HS-27A (cell line): ENCODE results near the gene NOS1AP.
A peak's percentile ranks its signal among the peaks of the same experiment; 100 is the strongest.
"Not testable (repeated sequence)": the region's sequence is repeated elsewhere in the genome, so short reads cannot be mapped to it uniquely, and the experiment has no call there.

Experiments
- DNase-seq: peaks from one replicate; pipeline ENCODE4 v3.0.0-alpha.2; 2012; ENCODE audit warnings: low read depth, missing footprints

NOS1AP gene

DNA sequence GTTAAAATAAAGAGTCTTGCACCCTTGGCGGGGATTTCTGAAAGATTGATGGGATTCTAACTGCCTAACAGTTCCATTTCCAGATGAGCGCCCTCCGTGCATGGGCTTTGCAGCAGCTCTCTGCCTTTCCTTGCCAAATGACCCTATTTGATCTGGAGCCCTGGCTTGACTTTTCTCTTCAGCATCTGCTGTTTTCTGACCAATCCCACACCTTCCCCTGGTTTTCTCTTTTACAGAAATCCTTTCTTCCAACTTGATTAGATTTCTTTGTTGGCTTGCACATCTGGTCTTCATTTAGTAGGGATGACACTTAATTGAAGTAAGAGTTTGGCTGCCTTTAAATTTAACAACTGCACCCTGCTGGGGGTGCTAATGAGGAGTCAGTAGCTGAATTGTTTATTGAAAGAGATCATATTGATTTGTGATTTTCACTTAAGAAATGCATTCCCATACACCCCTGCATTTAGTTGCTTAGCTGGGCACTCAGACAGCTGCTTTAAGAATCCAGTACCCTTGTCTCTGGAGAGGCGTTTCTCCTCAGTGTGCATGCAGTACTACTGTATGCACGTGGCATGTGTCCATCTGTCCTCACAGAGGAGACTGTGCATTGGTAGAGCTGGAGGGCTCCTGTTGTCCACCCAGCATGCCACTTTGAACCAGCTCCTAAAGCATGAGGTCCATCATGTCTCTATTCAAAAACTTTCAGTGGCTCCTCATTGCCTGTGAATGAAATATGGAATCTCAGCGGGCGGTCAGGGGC is 99.7 kb downstream of the NOS1AP start:
- DNase-seq, result no peak

DNA sequence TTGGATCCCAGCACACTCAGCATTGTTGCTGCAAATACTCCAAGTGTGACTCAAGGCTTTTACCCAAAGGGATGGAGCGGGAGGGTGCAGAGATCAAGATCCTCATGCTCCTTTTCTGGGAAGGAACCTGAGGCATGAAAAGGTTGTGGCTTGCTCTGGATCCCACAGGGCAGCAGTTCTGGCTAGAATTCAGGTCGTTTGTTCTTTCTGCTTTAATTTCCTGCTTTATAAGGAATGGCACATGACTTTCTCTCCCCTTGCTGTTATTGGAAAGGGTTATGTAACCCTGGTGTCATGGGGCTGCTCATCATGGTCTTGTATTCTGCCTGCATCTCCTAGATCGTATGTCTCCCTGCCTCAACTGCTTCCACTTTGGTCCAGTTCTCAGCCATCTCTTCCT is 101.6 kb downstream of the NOS1AP start:
- DNase-seq, result no peak

DNA sequence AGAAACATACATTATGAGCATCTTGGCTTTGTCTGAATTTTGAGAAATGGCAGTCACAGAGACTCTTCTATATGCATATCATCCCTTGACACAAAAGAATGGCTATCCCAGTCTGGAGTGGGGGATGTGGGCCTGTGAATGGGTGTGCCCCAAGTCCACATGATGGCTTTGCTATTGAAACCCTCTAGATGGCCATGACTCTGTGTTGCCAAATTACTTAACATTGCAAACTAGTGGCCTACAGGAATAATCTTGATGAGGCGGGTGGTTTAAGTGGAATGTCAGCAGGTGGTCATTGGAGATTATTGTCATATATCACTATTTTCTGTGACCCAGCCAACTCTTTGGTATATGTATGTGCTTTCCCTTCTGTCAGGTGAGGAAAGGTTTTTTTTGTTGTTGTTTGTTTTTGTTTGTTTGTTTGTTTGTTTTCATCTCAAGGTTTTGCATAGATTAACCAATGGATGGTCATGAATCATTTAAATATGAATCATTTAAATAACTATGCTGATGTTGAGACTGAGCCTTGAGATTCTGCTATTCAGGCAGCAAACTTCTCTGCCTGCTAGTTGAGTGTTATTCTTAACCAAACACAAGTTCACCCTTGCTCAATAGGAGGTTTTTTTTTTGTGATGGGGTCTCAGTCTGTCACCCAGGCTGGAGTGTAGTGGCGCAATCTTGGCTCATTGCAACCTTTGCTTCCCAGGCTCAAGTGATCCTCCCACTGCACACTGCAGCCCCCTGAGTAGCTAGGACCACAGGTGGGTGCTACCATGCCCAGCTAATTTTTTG is 103.0 kb downstream of the NOS1AP start:
- DNase-seq, result no peak

DNA sequence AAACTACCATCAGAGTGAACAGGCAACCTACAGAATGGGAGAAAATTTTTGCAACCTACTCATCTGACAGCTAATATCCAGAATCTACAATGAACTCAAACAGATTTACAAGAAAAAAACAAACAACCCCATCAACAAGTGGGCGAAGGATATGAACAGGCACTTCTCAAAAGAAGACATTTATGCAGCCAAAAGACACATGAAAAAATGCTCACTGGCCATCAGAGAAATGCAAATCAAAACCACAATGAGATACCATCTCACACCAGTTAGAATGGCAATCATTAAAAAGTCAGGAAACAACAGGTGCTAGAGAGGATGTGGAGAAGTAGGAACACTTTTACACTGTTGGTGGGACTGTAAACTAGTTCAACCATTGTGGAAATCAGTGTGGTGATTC is 104.1 kb downstream of the NOS1AP start:
- DNase-seq, result not testable (repeated sequence)

DNA sequence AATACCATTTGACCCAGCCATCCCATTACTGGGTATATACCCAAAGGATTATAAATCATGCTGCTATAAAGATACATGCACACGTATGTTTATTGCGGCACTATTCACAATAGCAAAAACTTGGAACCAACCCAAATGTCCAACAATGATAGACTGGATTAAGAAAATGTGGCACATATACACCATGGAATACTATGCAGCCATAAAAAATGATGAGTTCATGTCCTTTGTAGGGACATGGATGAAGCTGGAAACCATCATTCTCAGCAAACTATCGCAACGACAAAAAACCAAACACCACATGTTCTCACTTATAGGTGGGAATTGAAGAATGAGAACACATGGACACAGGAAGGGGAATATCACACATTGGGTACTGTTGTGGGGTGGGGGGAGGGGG is 104.5 kb downstream of the NOS1AP start:
- not testable (repeated sequence) for DNase-seq

DNA sequence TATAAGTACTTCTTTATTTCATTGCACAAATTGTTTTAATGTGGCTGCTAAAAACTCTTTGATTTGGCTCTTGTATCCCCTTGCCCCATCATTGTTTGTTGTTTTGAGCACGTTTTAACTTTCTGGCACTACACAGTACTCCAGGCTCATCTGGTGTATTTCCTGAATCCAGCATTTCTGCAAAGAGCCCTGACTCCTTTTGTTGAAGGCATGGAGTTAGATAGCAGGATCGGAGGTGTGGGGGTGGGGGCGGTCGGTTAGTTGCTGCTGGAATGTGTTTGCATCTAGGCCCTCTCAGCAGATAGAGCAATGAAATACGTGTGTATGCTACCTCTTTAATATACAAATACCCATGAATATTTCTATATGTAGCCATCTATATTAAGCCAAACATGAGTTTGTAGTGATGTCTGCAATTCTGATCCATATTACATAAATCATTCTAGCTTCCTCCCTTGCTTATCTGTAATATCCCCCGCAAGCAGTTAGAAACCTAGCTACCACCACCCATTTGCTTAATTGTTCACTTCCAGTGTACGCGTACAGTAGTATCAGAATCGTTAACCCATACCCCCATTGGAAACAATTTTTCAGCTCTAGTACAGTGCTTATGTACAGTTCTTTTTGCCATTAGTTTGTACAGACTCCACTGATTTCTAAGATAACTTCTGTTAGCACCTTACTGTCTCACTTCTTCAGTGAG is 106.0 kb downstream of the NOS1AP start:
- no peak for DNase-seq

DNA sequence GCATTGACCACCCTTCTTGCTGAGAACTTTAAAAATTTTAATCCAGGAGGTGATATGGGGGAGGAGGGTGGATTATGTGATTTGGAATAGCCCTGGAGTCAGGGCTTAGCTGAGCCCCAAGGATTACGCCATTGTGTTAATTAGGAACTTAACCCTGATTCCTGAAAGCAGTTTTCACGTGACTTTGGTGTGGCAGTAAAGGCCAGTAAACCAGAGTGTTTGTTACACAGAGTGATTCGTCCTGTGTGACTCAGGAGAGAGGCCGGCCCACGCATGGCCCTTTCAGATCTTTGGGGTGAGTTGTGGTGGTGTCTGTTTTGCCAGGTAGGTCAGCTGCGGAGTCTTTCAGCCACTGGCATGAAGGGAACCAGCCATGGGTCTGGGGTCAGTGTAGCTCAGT is 107.6 kb downstream of the NOS1AP start:
- no peak for DNase-seq

DNA sequence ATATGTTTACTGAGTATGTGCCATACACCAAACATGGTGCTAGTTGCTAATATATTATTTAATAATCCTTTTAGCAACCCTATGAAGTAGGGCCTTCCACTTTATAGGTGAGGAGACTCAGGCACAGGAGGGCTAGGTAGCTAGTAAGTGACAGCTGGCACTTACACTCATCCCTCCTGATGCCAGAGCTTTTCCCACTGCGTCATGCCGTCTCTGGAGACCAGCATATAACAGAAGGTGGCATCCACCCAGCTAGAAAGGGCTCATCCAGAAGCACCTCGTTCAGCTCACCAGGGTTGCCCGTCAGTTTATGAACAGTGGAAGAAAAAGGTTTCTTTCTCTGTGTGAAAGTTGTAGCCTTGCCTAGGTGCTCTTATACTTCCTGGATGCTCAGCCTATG is 108.9 kb downstream of the NOS1AP start:
- DNase-seq, result no peak

DNA sequence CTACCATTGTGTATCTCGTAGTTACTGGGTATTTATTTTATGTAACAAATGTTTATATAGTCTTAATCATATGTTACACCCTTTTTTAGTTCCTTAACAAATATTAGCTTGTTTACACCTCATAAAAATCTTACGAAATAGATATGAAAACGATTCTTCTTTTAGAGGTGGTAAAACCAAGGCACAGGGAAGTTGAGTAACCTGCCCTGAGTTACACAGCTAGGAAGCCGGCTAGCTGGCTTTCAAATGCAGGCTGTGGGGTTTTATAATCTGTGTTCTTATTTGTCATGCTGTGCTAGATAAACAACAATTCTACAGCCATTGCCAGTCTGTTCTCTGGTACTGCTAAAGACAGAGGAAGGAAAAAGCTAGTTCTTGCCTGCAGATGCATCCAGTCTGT is 109.6 kb downstream of the NOS1AP start:
- DNase-seq, result no peak

DNA sequence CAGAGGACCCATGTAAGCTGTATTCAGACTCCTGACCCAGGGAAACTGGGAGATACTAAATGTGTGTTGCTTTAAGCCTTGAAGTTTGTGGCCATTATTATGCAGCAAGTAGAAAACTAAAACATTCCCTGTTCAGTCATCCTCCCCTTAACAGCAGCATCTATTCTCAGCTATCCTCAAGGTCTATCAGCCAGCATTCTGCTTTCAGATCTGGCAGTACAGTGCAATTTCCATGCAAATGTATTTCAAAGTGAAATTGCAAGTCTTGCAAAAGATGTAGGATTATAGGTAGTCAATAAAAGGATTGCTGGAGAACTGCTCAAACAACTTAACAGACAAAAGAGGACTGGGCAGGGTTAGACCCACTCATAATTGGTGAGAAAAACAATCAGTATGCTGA is 111.3 kb downstream of the NOS1AP start:
- no peak for DNase-seq

DNA sequence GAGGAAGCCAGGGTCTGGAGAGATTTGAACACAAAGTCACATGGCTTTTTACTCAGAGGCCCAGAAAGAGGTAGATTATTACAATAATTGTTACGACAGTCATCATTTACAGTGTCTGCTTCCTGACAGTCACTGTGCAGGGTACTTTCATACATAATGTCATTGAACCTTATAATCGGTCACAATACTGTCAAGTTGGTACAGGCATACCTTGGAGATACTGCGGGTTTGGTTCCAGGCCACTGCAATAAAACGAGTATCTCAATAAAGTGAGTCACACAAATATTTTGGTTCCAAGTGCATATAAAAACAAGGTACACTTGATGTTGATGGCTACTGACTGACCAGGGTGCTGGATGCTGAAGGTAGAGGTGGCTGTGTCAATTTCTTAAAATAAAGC is 112.6 kb downstream of the NOS1AP start:
- DNase-seq, result no peak

DNA sequence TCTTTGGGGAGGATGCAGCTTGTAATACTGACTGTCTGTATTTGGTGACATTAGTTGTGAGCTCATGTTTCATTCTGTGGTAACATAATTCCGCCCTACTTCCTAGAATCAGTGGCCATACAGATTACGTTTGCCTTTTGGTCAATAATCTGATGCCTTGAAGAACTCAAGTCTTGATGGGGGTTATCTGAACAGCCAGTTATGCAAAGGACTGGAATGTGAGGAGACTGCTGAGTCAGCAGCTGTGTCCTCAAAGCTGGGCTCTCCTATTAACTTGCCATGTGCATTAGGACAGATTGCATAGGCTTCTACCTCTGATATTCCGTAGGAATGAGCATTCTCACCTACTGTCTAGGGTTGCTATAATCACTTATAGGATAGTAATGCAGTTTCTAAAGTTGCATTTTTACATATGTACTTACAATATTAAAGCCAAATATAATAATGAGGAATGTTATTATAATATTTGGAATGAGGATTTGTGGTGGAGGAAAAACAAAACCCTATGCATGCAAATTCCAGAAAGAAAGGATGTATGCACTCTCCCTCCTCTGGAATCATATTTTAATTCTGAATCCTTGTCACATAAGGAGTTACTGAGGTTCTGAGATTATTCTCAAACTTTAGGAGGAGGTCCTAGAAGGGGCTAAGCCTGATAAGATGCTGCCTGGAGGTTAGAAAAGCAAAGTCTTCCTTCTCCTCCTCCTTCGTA is 116.0 kb downstream of the NOS1AP start:
- no peak for DNase-seq

DNA sequence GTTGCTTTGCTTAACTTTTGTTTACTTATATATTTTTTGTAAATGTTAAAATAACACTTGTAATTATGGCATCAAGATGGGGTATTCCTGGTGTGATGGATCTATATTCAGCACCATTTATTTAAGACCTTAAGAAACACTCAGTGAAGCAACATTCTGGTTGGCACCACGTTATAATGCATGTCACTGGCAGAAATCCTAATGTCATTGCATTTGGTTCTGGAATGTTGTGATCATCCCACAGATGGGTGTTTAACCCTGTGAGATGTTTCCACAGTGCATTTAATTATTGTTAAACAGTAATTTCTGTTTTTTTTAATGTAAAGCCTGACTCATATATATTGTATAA is 116.5 kb downstream of the NOS1AP start:
- no peak for DNase-seq

DNA sequence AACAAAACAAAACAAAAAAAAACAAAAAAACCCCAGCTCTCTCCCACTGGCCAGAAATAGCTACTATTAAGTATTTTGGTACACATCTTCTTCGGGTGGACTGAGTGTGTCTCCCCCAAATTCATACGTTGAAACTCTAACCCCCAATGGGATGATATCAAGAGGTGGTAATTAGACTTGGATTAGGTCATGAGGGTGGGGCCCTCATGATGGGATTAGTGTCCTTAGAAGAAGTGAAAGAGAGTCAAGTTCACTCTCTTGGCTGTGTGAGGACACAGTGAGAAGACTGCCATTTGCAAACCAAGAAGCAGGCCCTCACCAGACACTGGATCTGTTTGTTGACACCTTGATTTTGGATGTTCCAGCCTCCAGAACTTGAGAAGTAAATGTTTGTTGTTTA is 116.9 kb downstream of the NOS1AP start:
- DNase-seq, result no peak

DNA sequence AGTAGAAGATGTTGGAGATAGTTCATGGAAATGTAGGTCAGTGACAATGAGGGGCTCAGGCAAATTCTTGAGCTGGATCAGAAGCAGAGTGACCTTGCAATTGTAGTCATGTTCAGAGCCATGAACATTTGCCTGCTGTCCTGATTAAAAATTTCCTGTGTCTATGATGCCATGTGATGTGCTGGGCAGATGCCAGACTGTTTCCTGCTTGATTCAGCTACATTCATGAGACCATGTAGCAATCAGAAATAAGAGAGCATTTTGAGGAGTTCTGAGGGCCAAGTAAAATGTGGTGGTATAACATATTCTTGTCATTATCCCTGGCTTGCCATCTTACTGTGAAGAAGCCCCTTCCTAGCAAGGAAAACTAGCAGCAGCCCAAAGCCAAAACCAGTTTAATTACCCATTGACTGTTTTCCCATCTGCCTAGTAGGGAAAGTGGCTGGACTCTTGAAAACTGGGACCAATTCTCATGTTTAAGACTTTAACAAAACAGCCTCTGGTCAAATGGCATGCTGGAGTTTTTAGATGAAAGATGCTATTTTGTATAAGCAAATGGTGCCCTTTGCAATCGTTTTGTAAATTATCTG is 118.3 kb downstream of the NOS1AP start:
- no peak for DNase-seq

DNA sequence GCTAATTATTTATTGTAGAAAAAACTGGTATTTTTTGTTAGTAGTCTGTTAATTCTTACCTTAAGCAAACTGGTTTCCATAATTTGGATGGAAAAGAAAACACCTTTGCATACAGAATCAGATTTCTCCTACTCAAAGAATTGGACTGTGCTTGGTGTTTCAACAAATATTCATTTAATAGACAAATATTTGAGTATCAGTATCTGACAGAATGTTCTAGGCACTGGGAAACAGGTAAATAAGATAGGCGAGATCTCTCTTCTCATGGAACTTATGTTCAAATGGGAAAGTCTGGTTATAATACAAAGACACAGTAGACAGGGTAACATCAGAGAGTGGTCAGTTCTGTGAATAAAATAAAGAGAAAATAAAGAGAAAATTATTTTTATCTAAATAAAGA is 119.9 kb downstream of the NOS1AP start:
- DNase-seq, result no peak

DNA sequence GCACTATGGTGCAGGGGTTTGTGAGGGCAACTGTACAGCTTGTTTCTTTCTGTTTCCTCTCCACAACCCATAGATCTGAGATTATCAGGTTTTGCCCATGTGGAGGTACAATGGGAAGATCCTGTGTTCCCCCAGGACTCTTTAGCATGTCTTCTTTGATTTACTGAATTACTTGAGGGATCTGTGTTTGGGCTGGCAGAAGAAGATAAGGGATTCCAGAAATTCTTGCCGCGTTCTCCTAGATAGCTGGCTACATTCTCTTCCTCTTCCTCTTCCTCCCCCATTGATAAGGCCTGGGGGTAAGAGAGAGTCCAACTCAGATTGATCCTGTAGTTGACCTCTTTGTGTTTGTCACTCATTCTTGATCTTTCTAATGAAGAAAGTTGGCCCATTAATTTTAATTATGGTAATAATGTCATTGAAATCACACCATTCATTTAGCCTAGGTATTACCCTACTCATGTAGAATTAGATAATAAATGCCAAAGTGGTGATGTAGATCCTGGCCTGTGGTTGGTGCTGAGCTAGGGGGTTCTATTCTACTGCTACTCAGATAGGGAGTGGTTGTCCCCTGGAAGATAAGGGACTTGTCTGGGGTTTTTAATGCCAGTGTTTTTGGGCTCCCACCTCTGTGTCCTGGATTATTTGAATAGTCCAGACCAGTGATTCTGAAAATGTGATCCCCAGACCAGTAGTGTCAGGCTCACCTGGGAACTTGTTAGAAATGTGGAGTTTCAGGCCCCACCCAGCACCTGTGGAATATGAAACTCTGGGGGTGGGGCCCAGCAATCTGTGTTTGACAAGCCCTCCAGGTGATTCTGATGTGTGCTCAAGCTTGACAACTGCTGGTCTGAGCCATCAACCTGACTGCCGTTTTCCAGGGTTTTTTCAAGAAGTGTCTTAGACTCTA is 122.2 kb downstream of the NOS1AP start:
- DNase-seq, result peak; percentile 24

DNA sequence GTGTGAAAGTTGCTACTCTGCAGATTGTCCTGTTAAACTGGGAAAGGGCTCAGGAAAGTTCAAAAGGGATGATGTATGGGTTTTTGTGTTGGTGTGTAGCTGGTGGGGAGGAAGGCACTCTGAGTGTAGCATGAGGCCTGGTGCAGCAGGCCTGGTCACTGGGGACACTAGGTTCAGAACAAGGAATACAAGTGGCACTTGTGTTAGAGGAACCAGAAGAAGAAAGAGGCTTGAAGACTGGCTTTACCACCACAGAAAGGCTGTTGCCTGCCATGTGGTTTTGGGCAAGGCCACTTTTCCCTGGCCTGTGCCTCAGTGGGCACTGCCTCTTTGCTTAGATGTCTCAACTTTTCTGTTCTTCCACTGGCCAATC is 122.8 kb downstream of the NOS1AP start:
- no peak for DNase-seq

DNA sequence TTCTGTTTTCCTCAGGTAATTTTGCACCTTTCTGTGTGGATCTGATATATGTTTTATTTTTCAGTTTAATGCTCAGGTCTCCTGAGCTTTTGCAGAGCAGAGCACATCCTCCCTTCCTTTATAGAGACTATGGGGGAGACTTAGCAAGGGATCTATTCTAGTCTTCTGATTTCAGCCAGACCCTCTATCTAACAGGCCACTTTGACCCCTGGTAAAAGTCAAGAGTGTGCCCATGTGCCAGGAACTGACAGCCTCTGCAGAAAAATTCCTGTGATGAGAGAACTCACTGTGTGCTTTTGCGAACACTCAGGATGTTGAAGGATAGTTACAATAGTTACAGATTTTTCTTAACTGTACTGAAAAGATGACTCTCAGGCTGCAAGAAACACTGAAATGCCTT is 123.3 kb downstream of the NOS1AP start:
- no peak for DNase-seq

DNA sequence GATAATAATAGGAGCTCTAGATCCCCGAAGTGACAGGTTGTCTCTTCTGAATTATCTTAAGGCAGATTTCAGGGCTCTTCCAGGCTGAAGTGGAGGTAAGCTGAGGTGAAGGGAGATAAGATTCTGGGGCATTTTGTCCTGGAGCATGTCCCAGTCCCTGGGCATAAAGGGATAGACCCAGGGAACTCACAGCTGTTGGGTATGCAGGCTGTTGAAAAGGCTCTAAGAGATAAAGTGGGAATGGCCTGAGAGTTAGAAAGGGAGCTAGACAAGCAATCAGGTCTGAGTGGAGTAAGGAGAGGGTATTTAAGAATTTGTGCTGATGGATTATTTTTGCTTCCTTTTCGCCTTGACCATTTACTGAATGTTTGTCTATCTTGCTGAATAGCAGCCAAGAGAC is 123.7 kb downstream of the NOS1AP start:
- no peak for DNase-seq

DNA sequence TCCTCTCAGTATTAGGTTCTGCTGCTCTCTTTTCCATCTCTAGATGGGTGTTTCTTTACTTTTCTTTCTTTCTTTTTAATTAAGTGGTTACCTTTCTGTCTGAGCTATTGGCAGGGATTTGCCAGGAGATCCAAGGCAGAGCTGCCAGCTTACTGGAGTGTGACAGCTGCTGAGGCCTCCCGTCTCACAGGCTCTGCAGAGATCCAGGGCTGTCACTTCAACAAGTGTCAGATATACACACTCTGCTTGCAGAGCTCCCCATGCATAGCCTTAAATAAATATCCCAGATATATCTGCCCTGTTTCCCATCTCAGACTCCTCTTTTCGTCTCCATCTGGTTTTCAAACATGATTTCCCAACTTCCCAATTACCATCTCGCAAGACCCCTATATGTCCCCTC is 124.3 kb downstream of the NOS1AP start:
- DNase-seq, result no peak
